GM23338 (cell line): ENCODE measurements around the gene NXN. TPM values are rescaled to one million over a fixed set of nuclear protein-coding genes. Genes with fewer than 3 reads are reported as not detected.
"Not testable (repeated sequence)": the region's sequence is repeated elsewhere in the genome, so short reads cannot be mapped to it uniquely, and the experiment has no call there.

ENCODE experiments used
- ATAC-seq: fragments of 200-7000 bp; cut with Tn5 transposase; 3 replicates; pipeline ENCODE4 v1.9.1; 2020
- DNase-seq: peaks from one replicate; pipeline ENCODE4 v3.0.0-alpha.2; 2015; ENCODE audit warnings: low spot score
- H2AFZ ChIP-seq: fragments of 200-600 bp; sonication (generic); 2 replicates; pipeline ENCODE4 v1.8.0; 2016; ENCODE audit warnings: antibody characterized with exemption, mild to moderate bottlenecking, moderate library complexity
- H3F3A ChIP-seq: fragments of 200-600 bp; sonication (generic); replicated peaks from 2 replicates; pipeline ENCODE4 v1.8.0; 2017; ENCODE audit warnings: antibody characterized with exemption, mixed run types, low read depth
- H3K27ac ChIP-seq: fragments of 200-600 bp; sonication (generic); 2 replicates; pipeline ENCODE4 v1.6.1; 2016; ENCODE audit warnings: low read depth
- H3K27me3 ChIP-seq: fragments of 200-600 bp; sonication (generic); 2 replicates; pipeline ENCODE4 v1.8.0; 2016; ENCODE audit warnings: mild to moderate bottlenecking, mixed run types, moderate library complexity; ENCODE audit not compliant: insufficient read depth
- H3K36me3 ChIP-seq: fragments of 200-600 bp; sonication (generic); 2 replicates; pipeline ENCODE4 v1.8.0; 2016; ENCODE audit warnings: mild to moderate bottlenecking; ENCODE audit not compliant: insufficient read depth
- H3K4me1 ChIP-seq: fragments of 200-600 bp; sonication (generic); 2 replicates; pipeline ENCODE4 v1.8.0; 2016; ENCODE audit warnings: mild to moderate bottlenecking, moderate library complexity; ENCODE audit not compliant: insufficient read depth
- H3K4me2 ChIP-seq: fragments of 200-600 bp; sonication (generic); 2 replicates; pipeline ENCODE4 v1.7.1; 2017; ENCODE audit warnings: mixed run types
- H3K4me3 ChIP-seq: fragments of 200-600 bp; sonication (generic); 2 replicates; pipeline ENCODE4 v1.6.1; 2016; ENCODE audit warnings: mixed run types
- H3K79me2 ChIP-seq: fragments of 200-600 bp; sonication (generic); replicated peaks from 2 replicates; pipeline ENCODE4 v1.8.0; 2017; ENCODE audit warnings: mild to moderate bottlenecking; ENCODE audit not compliant: insufficient read depth
- H3K9me2 ChIP-seq: fragments of 200-600 bp; sonication (generic); 2 replicates; pipeline ENCODE4 v1.8.0; 2017; ENCODE audit not compliant: insufficient read depth
- H4K20me1 ChIP-seq: fragments of 200-600 bp; sonication (generic); replicated peaks from 2 replicates; pipeline ENCODE4 v1.8.0; 2017; ENCODE audit warnings: mild to moderate bottlenecking; ENCODE audit not compliant: insufficient read depth
- H3K27ac Mint-ChIP-seq: 2 replicates; pipeline ENCODE4 v1.8.0; 2020; ENCODE audit warnings: inconsistent platforms, mild to moderate bottlenecking, moderate library complexity, mixed read lengths
- H3K27me3 Mint-ChIP-seq: 3 replicates; pipeline ENCODE4 v1.8.0; 2022; ENCODE audit warnings: low read depth, mild to moderate bottlenecking, moderate library complexity, mixed read lengths, inconsistent platforms; ENCODE audit not compliant: insufficient read depth, poor library complexity
- H3K36me3 Mint-ChIP-seq: 3 replicates; pipeline ENCODE4 v1.8.0; 2021; ENCODE audit warnings: low read depth, mild to moderate bottlenecking, inconsistent platforms, moderate library complexity, mixed read lengths
- H3K4me1 Mint-ChIP-seq: 3 replicates; pipeline ENCODE4 v1.8.0; 2020; ENCODE audit warnings: mild to moderate bottlenecking, inconsistent platforms, mixed read lengths
- H3K4me3 Mint-ChIP-seq: 3 replicates; pipeline ENCODE4 v1.8.0; 2021; ENCODE audit warnings: moderate library complexity, mild to moderate bottlenecking, inconsistent platforms, mixed read lengths
- H3K9me3 Mint-ChIP-seq: 3 replicates; pipeline ENCODE4 v1.8.0; 2020; ENCODE audit warnings: moderate library complexity, mild to moderate bottlenecking, inconsistent platforms, mixed read lengths
- CREB1 ChIP-seq: fragments of 250-450 bp; sonication (Bioruptor Pico); IDR thresholded peaks from 2 replicates; pipeline ENCODE4 v1.5.0; 2020; ENCODE audit warnings: low read depth, mild to moderate bottlenecking, moderate library complexity
- EZH2 ChIP-seq: fragments of 200-600 bp; sonication (generic); IDR thresholded peaks from one replicate; pipeline ENCODE4 v1.8.0; 2017; ENCODE audit warnings: antibody characterized with exemption, mild to moderate bottlenecking, low read depth; ENCODE audit not compliant: unreplicated experiment
- EZH2phosphoT487 ChIP-seq: fragments of 200-600 bp; sonication (generic); IDR thresholded peaks from one replicate; pipeline ENCODE4 v1.8.1; 2018; ENCODE audit warnings: antibody characterized with exemption; ENCODE audit not compliant: unreplicated experiment
- JUNB ChIP-seq: IDR thresholded peaks from one replicate; pipeline ENCODE4 v1.6.1; 2016; ENCODE audit warnings: antibody characterized with exemption; ENCODE audit not compliant: unreplicated experiment
- POLR2AphosphoS5 ChIP-seq: IDR thresholded peaks from 2 replicates; pipeline ENCODE4 v1.6.1; 2016; ENCODE audit warnings: antibody characterized with exemption, low read depth
- STAT1 ChIP-seq: IDR thresholded peaks from one replicate; pipeline ENCODE4 v1.6.1; 2016; ENCODE audit warnings: antibody characterized with exemption; ENCODE audit not compliant: unreplicated experiment
- ZNF114 ChIP-seq: fragments of 250-450 bp; sonication (Bioruptor Pico); IDR thresholded peaks from 2 replicates; pipeline ENCODE4 v1.5.0; 2020; ENCODE audit warnings: mild to moderate bottlenecking, moderate library complexity
- ZNF331 ChIP-seq: fragments of 250-450 bp; sonication (Bioruptor Pico); IDR thresholded peaks from 2 replicates; pipeline ENCODE4 v1.5.0; 2020; ENCODE audit warnings: low read depth, mild to moderate bottlenecking, moderate library complexity
- polyA plus RNA-seq: library from polyadenylated mRNA; unstranded; fragments of >200 nt; fragmentation: Nextera tagmentation; extraction: Ambion mirVana; gene quantifications from 2 replicates; pipeline ENCODE4 v1.2.1, GENCODE V29; 2016
- total RNA-seq: library from RNA; depleted of rRNA; stranded (reverse); fragments of >200 nt; shearing (Covaris generic); gene quantifications from 2 replicates; pipeline ENCODE4 v1.2.3, GENCODE V29; 2014
- TF ChIP-seq, protein P1 (sequence below), 2 experiments: fragments of 200-600 bp in 1 of 2; sonication (generic) in 1 of 2; conservative IDR thresholded peaks; 2 replicates each; pipeline versions ENCODE4 v1.5.1 to v1.6.1; 2016 to 2017; ENCODE audit warnings: antibody characterized with exemption in 2 of 2, low read depth in 2 of 2, mild to moderate bottlenecking in 2 of 2, moderate library complexity in 1 of 2
- TF ChIP-seq, protein P2 (sequence below): IDR thresholded peaks from 2 replicates; pipeline ENCODE4 v1.6.1; 2016; ENCODE audit warnings: antibody characterized with exemption

NXN gene
- total and polyA plus RNA-seq, 2 experiments from 2014 or later: 31.8 to 105 TPM

DNA sequence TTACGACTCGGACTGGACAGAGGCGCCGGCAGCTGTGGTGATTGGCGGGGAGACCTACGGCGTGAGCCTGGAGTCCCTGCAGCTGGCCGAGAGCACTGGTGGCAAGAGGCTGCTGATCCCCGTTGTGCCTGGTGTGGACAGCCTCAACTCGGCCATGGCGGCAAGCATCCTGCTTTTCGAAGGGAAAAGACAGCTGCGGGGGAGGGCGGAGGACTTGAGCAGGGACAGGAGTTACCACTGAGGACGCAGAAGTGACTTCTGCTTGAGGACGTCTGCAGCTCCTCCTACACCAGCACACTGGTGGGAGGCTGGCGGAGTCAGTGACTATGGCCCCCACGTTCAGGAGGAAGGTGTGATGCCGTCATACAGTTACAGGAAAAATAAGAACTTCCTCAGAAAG lies 187.7 kb downstream of the NXN start (continued):
- TF ChIP-seq, protein P1, sequence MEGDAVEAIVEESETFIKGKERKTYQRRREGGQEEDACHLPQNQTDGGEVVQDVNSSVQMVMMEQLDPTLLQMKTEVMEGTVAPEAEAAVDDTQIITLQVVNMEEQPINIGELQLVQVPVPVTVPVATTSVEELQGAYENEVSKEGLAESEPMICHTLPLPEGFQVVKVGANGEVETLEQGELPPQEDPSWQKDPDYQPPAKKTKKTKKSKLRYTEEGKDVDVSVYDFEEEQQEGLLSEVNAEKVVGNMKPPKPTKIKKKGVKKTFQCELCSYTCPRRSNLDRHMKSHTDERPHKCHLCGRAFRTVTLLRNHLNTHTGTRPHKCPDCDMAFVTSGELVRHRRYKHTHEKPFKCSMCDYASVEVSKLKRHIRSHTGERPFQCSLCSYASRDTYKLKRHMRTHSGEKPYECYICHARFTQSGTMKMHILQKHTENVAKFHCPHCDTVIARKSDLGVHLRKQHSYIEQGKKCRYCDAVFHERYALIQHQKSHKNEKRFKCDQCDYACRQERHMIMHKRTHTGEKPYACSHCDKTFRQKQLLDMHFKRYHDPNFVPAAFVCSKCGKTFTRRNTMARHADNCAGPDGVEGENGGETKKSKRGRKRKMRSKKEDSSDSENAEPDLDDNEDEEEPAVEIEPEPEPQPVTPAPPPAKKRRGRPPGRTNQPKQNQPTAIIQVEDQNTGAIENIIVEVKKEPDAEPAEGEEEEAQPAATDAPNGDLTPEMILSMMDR (conservative IDR thresholded peaks at IDR 0.05; ENCODE audit: low read depth in 2 of 2): no peak
- no peak for TF ChIP-seq JUNB
- TF ChIP-seq STAT1: no peak

DNA sequence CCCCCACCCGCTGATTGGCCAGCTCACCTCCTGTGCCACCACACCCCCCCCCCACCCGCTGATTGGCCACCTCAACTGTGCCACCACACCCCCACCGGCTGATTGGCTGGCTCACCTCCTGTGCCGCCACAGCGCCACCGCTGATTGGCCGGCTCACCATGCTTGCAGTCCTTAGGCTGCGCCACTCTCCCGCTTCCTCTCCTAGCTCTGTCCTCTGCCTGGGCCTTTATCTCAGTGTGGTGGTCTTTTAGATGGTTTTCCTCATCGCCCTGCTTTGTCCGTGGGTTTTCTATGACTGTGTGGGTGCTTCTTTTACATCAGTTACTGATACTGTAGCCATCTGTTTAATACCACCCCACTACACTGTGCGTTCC lies 188.7 kb downstream of the NXN start:
- not testable (repeated sequence) for H3K4me3 ChIP-seq, H3K79me2 ChIP-seq, H3K4me3 Mint-ChIP-seq, H3K27me3 ChIP-seq, H3K4me1 ChIP-seq, H3K36me3 ChIP-seq, H3K4me2 ChIP-seq, H3K9me3 Mint-ChIP-seq, H3K27ac ChIP-seq, H3K9me2 ChIP-seq, H2AFZ ChIP-seq, H3K27ac Mint-ChIP-seq, H4K20me1 ChIP-seq
- H3K27me3 Mint-ChIP-seq: peaks cover 25% of the 10 kb centered on the region
- DNase-seq (peak; percentile 48), ATAC-seq (peak; percentile 11)
- H3F3A ChIP-seq: peaks cover 35% of the 10 kb centered on the region
- H3K36me3 Mint-ChIP-seq: peaks cover 55% of the 10 kb centered on the region
- peaks cover 23% of the 10 kb centered on the region for H3K4me1 Mint-ChIP-seq

DNA sequence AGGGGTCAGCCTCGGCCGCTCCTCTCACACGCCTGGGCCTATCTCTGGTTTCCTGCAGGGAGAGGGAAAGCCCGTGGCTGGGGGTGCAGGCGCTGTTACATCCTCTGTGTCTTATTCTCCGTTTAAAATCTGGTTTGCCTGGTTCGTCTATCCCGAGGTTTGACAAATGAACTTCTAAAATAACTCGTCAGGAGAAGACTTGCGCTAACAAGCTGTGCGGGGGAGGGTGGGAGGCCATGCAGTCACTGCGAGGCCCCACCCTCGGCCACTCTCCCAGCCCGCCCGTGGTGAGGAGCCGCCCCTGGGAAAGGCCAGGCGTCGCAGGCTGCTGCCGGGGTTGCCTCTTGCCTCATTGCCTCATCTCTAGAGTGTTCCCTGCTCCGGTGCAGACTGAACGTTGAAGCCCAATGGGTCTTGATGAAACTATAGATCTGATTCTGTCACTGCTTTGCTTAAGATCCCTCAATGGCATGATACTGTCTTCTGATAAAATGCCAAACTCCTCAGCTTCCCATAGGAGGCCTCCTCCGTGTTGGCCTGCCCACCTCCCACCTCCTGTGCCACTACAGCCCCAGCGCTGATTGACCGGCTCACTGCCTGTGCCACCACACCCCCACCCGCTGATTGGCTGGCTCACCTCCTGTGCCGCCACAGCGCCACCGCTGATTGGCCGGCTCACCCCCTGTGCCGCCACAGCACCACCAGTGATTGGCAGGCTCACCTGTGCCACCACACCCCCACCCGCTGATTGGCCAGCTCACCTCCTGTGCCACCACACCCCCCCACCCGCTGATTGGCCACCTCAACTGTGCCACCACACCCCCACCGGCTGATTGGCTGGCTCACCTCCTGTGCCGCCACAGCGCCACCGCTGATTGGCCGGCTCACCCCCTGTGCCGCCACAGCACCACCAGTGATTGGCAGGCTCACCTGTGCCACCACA lies 189.4 kb downstream of the NXN start:
- H3K27ac Mint-ChIP-seq: peak overlapping the region; percentile 59; the same call in 1 of the 2 replicates
- H3K4me3 Mint-ChIP-seq, H3K9me2 ChIP-seq, H4K20me1 ChIP-seq, H3K4me3 ChIP-seq, H3K27me3 ChIP-seq, H3K36me3 ChIP-seq, H3K4me1 ChIP-seq, H3K9me3 Mint-ChIP-seq, H3K4me2 ChIP-seq, H2AFZ ChIP-seq: not testable (repeated sequence)
- peaks cover 23% of the 10 kb centered on the region for H3K4me1 Mint-ChIP-seq
- Histone ChIP-seq H3K27ac (peak overlapping the region; percentile 74), H3K79me2 (peaks cover 14% of the 10 kb centered on the region), H3F3A (peaks cover 31% of the 10 kb centered on the region)
- ATAC-seq (peak; percentile 46), DNase-seq (peak; percentile 56)
- H3K27me3 Mint-ChIP-seq: peaks cover 20% of the 10 kb centered on the region
- peaks cover 58% of the 10 kb centered on the region for H3K36me3 Mint-ChIP-seq

DNA sequence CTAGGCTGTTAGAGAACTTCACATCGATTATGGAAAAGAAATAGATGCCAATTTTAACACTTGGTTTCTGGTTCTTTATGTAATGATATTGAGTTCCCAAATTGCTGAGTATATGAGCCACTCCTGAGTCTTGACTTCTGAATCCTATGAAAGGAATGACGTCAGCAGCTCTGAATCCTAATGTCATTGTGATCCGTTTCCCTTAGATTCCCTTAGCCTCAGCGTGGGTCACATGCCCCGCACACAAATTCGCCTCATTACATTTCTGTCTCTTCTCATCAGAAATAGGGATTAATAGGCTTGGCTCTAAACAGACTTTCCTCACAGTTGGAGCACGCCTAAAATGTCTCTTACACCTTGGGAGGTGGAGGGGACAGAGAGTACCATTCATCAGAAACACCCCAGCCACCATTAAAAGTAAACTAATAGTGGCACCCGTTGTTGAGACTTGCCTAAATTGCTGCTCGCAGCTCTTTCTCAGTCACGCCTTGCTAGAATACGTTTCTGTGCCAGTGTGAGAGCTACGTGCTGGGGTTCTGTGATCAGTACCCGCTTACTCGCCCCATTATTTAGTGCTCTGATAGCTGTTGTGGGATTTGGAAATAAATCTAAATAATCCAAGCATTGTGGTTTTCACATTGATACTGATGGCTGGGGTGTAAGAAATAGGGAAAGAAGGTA lies 190.3 kb downstream of the NXN start:
- Mint-ChIP-seq H3K27ac (no peak overlapping the region), H3K36me3 (peaks cover 58% of the 10 kb centered on the region), H3K27me3 (peaks cover 16% of the 10 kb centered on the region), H3K9me3 (no peaks in the 10 kb centered on the region; the same call in 2 of the 3 replicates), H3K4me3 (no peak overlapping the region), H3K4me1 (peaks cover 15% of the 10 kb centered on the region)
- peaks cover 31% of the 10 kb centered on the region for H3F3A ChIP-seq
- H3K9me2 ChIP-seq: no peaks in the 10 kb centered on the region
- no peaks in the 10 kb centered on the region; the same call in 1 of the 2 replicates for H3K4me1 ChIP-seq
- no peak for ATAC-seq
- H2AFZ ChIP-seq: no peak overlapping the region
- peaks cover 24% of the 10 kb centered on the region for H3K79me2 ChIP-seq
- DNase-seq: no peak
- H3K4me2 ChIP-seq: no peak overlapping the region
- no peaks in the 10 kb centered on the region; the same call in 1 of the 2 replicates for H3K36me3 ChIP-seq
- H4K20me1 ChIP-seq: peaks cover 12% of the 10 kb centered on the region
- H3K27ac ChIP-seq: peak overlapping the region; percentile 74; the same call in 1 of the 2 replicates
- H3K4me3 ChIP-seq: no peak overlapping the region
- no peaks in the 10 kb centered on the region for H3K27me3 ChIP-seq
- TF ChIP-seq CREB1 (CRISPR knock-in tag) (no peak), POLR2AphosphoS5 (no peak), EZH2phosphoT487 (no peak), EZH2 (no peak), STAT1 (no peak), ZNF114 (CRISPR knock-in tag) (no peak), ZNF331 (CRISPR knock-in tag) (no peak), JUNB (no peak)
- TF ChIP-seq, protein P2, sequence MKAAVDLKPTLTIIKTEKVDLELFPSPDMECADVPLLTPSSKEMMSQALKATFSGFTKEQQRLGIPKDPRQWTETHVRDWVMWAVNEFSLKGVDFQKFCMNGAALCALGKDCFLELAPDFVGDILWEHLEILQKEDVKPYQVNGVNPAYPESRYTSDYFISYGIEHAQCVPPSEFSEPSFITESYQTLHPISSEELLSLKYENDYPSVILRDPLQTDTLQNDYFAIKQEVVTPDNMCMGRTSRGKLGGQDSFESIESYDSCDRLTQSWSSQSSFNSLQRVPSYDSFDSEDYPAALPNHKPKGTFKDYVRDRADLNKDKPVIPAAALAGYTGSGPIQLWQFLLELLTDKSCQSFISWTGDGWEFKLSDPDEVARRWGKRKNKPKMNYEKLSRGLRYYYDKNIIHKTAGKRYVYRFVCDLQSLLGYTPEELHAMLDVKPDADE: no peak
